ENCODE data around the gene CATSPERD. TPM values are rescaled to one million over a fixed set of nuclear protein-coding genes. Genes with fewer than 3 reads are reported as not detected.
A peak's percentile ranks its signal among the peaks of the same experiment; 100 is the strongest.

Gene CATSPERD
- total and polyA plus RNA-seq, 2 of the 4 experiments (the other 2 are of a cell fraction) = not detected

- POLR2A ChIA-PET (ENCODE audit: unreplicated experiment) = no interaction called here
- H2BK20ac ChIP-seq (ENCODE audit: low read depth, low read length) = no peak overlapping the region
- no peak overlapping the region for H3K4ac ChIP-seq (ENCODE audit: low read depth, low read length)
- H3K9me1 ChIP-seq (ENCODE audit: insufficient read depth, low read length) = 0 out of 2 replicates have a peak, but pooled peaks cover 3% of the 10 kb centered on the region
- no peak overlapping the region for H2BK120ac ChIP-seq (ENCODE audit: low read depth, low read length)
- H3K9ac ChIP-seq (ENCODE audit: low read depth, low read length) = no peak overlapping the region
- no TSS peak for BruUV-seq (replicated peaks)
- 0 out of 2 replicates have a peak, but pooled peaks cover 2% of the 10 kb centered on the region for H3K4me1 ChIP-seq (ENCODE audit: control insufficient read depth, insufficient read depth, low read length)
- no peak overlapping the region for H3K14ac ChIP-seq (replicated peaks; ENCODE audit: low read depth, low read length)
- in situ Hi-C loops (cut with MboI; ENCODE audit: low sequenced_read_pairs) (no loop called here), intact Hi-C loops (cut with micrococcal nuclease) (no loop called here), dilution Hi-C loops (cut with HindIII; ENCODE audit: low sequenced_read_pairs, unreplicated experiment) (no loop called here)
- no peaks in the 10 kb centered on the region for H3K27me3 ChIP-seq (ENCODE audit: control insufficient read depth, insufficient read depth, low read length)
- no peak overlapping the region for H3K56ac ChIP-seq (ENCODE audit: extremely low read depth, insufficient read depth, low read length)
- ATAC-seq (ENCODE audit: low read depth) (no peak), DNase-seq (no peak)
- no peak overlapping the region for H4K91ac ChIP-seq (ENCODE audit: insufficient read depth, low read depth, low read length)
- 95% methylated on average over 23 of the region's 44 CpGs; no CpG with 5 or more reads in 1 of the 2 experiments for WGBS, 2 experiments (ENCODE audit: extremely low coverage in 2 of 2, insufficient read length in 1 of 2)
- H3K9me3 ChIP-seq (ENCODE audit: control insufficient read depth, insufficient read depth, low read length) = no peaks in the 10 kb centered on the region
- H4K20me1 ChIP-seq (ENCODE audit: insufficient read depth, low read length) = peaks cover 7% of the 10 kb centered on the region
- H3K23ac ChIP-seq (ENCODE audit: low read depth, low read length) = no peak overlapping the region
- H3K36me3 ChIP-seq (ENCODE audit: control insufficient read depth, insufficient read depth, low read length) = peaks cover 47% of the 10 kb centered on the region
- H2BK15ac ChIP-seq (ENCODE audit: low read depth, low read length) = no peak overlapping the region
- H2BK5ac ChIP-seq (ENCODE audit: low read depth, low read length, poor library complexity, severe bottlenecking) = no peak overlapping the region
- no peak overlapping the region for H3K18ac ChIP-seq (ENCODE audit: low read depth, low read length)
- H3K27ac ChIP-seq (ENCODE audit: insufficient read depth, low read length) = no peak overlapping the region
- H4K8ac ChIP-seq (ENCODE audit: low read depth in 2 of 2, low read length in 2 of 2) = no peak overlapping the region
- no peak overlapping the region for H3K4me2 ChIP-seq (ENCODE audit: low read depth, low read length)
- peaks cover 0 to 11% of the 10 kb centered on the region in 2 experiments; a peak in 2 of 4 replicates for H3K79me1 ChIP-seq (ENCODE audit: low read depth in 1 of 2, low read length in 2 of 2)
- no peak overlapping the region for H2AFZ ChIP-seq (replicated peaks; ENCODE audit: low read length, poor library complexity)
- H4K5ac ChIP-seq (ENCODE audit: low read depth, low read length) = no peak overlapping the region
- no peak overlapping the region for H3K4me3 ChIP-seq (ENCODE audit: insufficient read depth, low read depth, low read length)
- peak overlapping the region; percentile 72 for H2AK9ac ChIP-seq (replicated peaks; ENCODE audit: low read depth, low read length, poor library complexity)
- no peak overlapping the region for H2AK5ac ChIP-seq (ENCODE audit: low read depth, low read length)
- CTCF ChIA-PET = no interaction called here
- TF ChIP-seq NFE2L2 (IDR thresholded peaks at IDR 0.05; ENCODE audit: low read depth, low read length) = no peak
- TF ChIP-seq MAFK (IDR thresholded peaks at IDR 0.05; ENCODE audit: low read depth, low read length) = no peak
- no peak for TF ChIP-seq BHLHE40 (IDR thresholded peaks at IDR 0.05; ENCODE audit: low read depth, low read length)
- TF ChIP-seq SMC3 (IDR thresholded peaks at IDR 0.05; ENCODE audit: low read depth, low read length) = no peak
- TF ChIP-seq MAZ (IDR thresholded peaks at IDR 0.05; ENCODE audit: borderline replicate concordance, low read depth, low read length) = no peak
- TF ChIP-seq CEBPB (IDR thresholded peaks at IDR 0.05; ENCODE audit: low read depth, low read length) = no peak
- no peak for TF ChIP-seq CHD1 (IDR thresholded peaks at IDR 0.05; ENCODE audit: low read depth, low read length)
- TF ChIP-seq USF2 (IDR thresholded peaks at IDR 0.05; ENCODE audit: low read depth, low read length) = no peak
- TF ChIP-seq FOS (IDR thresholded peaks at IDR 0.05; ENCODE audit: low read depth, low read length) = no peak
- no peak for TF ChIP-seq CTCF (conservative IDR thresholded peaks at IDR 0.05; ENCODE audit: low read depth, low read length)
- TF ChIP-seq RCOR1 (IDR thresholded peaks at IDR 0.05; ENCODE audit: insufficient replicate concordance, low read length) = no peak
- no peak for TF ChIP-seq POLR2A (IDR thresholded peaks at IDR 0.05; ENCODE audit: low read depth, low read length)
- TF ChIP-seq ELK1 (IDR thresholded peaks at IDR 0.05; ENCODE audit: borderline replicate concordance, low read depth, low read length) = no peak
- no peak for TF ChIP-seq RAD21 (IDR thresholded peaks at IDR 0.05; ENCODE audit: low read length)
- no peak for TF ChIP-seq RFX5 (IDR thresholded peaks at IDR 0.05; ENCODE audit: low read depth, low read length)
These were observed 66.4 kb downstream of the CATSPERD start for GRCh38 chr19:5786593-5787408.
